Endothelial cell of umbilical vein (primary cell): ENCODE measurements around the gene SIAH3. TPM values are rescaled to one million over a fixed set of nuclear protein-coding genes. Genes with fewer than 3 reads are reported as not detected.

Experiments
- BruUV-seq: library from RNA; stranded (reverse); fragments of 400-500 nt; replicated peaks from 2 replicates; lab custom pipeline; 2021; lab: Mats Ljungman, UMichigan
- CTCF ChIA-PET: fragments of 300-600, 350-600 bp; sonication (Branson Sonifier 250); formaldehyde crosslinking; loops from one replicate; lab custom pipeline; 2021; ENCODE audit warnings: antibody characterized with exemption, inconsistent platforms; lab: Charles Lee
- POLR2A ChIA-PET: fragments of 300-600, 350-600 bp; sonication (Branson Sonifier 250); formaldehyde crosslinking; loops from one replicate; lab custom pipeline; 2021; ENCODE audit warnings: antibody characterized with exemption, inconsistent platforms; lab: Charles Lee
- DNase-seq: peaks from one replicate; pipeline ENCODE4 v3.0.0-alpha.2; 2011; ENCODE audit warnings: low read depth, low spot score
- FAIRE-seq: peaks from 2 replicates; lab custom pipeline; 2011; peaks lifted over from hg19 to GRCh38; lab: Jason Lieb, UNC
- H2AFZ ChIP-seq: 2 replicates; pipeline ENCODE4 v1.6.0; 2012; ENCODE audit warnings: low read depth, low read length, control low read depth, inconsistent platforms
- H3K27ac ChIP-seq: 2 replicates; pipeline ENCODE4 v1.5.1; 2011; ENCODE audit warnings: low read depth, mild to moderate bottlenecking, control low read depth, low read length, moderate library complexity; ENCODE audit not compliant: insufficient read depth
- H3K27me3 ChIP-seq, 2 experiments: 2 replicates each; pipeline versions ENCODE4 v1.6.0 to v1.6.1; 2011; ENCODE audit warnings: low read length in 2 of 2, mixed read lengths in 1 of 2; ENCODE audit not compliant: control insufficient read depth in 2 of 2, insufficient read depth in 2 of 2
- H3K36me3 ChIP-seq, 2 experiments: 2 replicates in 1 of 2; 3 replicates in 1 of 2; pipeline ENCODE4 v1.5.1; 2011; ENCODE audit warnings: low read length in 2 of 2, mild to moderate bottlenecking in 1 of 2, moderate library complexity in 1 of 2; ENCODE audit not compliant: control insufficient read depth in 2 of 2, insufficient read depth in 2 of 2; ENCODE audit errors: extremely low read depth in 1 of 2
- H3K4me1 ChIP-seq: 3 replicates; pipeline ENCODE4 v1.5.1; 2011; ENCODE audit warnings: mild to moderate bottlenecking, low read length; ENCODE audit not compliant: control insufficient read depth, insufficient read depth; ENCODE audit errors: extremely low read depth
- H3K4me2 ChIP-seq: 2 replicates; pipeline ENCODE4 v1.6.1; 2011; ENCODE audit warnings: low read length, control low read depth, mixed read lengths; ENCODE audit not compliant: insufficient read depth
- H3K4me3 ChIP-seq, 3 experiments: fragments of 200-600 bp in 1 of 3; sonication (generic), shearing (Covaris generic) in 1 of 3; replicated peaks in 1 of 3; 2 replicates each; pipeline ENCODE4 v1.5.1; 2011 to 2016; ENCODE audit warnings: control low read depth in 3 of 3, low read length in 3 of 3, mild to moderate bottlenecking in 2 of 3, inconsistent platforms in 1 of 3, low read depth in 1 of 3, moderate library complexity in 1 of 3; ENCODE audit not compliant: insufficient read depth in 1 of 3
- H3K79me2 ChIP-seq: 2 replicates; pipeline ENCODE4 v1.6.0; 2012; ENCODE audit warnings: low read length, inconsistent platforms; ENCODE audit not compliant: control insufficient read depth, insufficient read depth
- H3K9ac ChIP-seq: replicated peaks from 2 replicates; pipeline ENCODE3; 2011; ENCODE audit warnings: low read length, control low read depth; ENCODE audit not compliant: insufficient read depth; ENCODE audit errors: extremely low read depth
- H3K9me1 ChIP-seq: replicated peaks from 3 replicates; pipeline ENCODE4 v1.6.0; 2011; ENCODE audit warnings: mild to moderate bottlenecking, low read length; ENCODE audit not compliant: control insufficient read depth, insufficient read depth; ENCODE audit errors: extremely low read depth
- H3K9me3 ChIP-seq: replicated peaks from 2 replicates; pipeline ENCODE4 v1.5.1; 2012; ENCODE audit warnings: low read length, inconsistent platforms; ENCODE audit not compliant: control insufficient read depth, insufficient read depth
- H4K20me1 ChIP-seq: replicated peaks from 2 replicates; pipeline ENCODE3; 2011; ENCODE audit warnings: mild to moderate bottlenecking, low read length; ENCODE audit not compliant: control insufficient read depth, insufficient read depth; ENCODE audit errors: extremely low read depth
- EZH2 ChIP-seq: IDR thresholded peaks from 2 replicates; pipeline ENCODE4 v1.6.1; 2012; ENCODE audit warnings: borderline replicate concordance, low read depth, mild to moderate bottlenecking, moderate library complexity, low read length, inconsistent platforms; ENCODE audit not compliant: severe bottlenecking
- FOS ChIP-seq: IDR thresholded peaks from 2 replicates; pipeline ENCODE4 v1.6.1; 2011; ENCODE audit warnings: mild to moderate bottlenecking, low read length, moderate library complexity, borderline replicate concordance; ENCODE audit not compliant: insufficient read depth
- GATA2 ChIP-seq: IDR thresholded peaks from 2 replicates; pipeline ENCODE4 v1.7.0; 2011; ENCODE audit warnings: low read depth, mild to moderate bottlenecking, moderate library complexity, mixed read lengths, low read length; ENCODE audit not compliant: insufficient read length, insufficient read depth
- JUN ChIP-seq: IDR thresholded peaks from 2 replicates; pipeline ENCODE4 v1.6.1; 2011; ENCODE audit warnings: borderline replicate concordance, low read depth; ENCODE audit not compliant: insufficient read length, insufficient read depth
- MYC ChIP-seq: IDR thresholded peaks from one replicate; pipeline ENCODE4 v1.6.1; 2011; ENCODE audit warnings: mild to moderate bottlenecking, low read depth, low read length
- POLR2A ChIP-seq: IDR thresholded peaks from 2 replicates; pipeline ENCODE4 v1.6.1; 2012; ENCODE audit warnings: low read depth, mild to moderate bottlenecking, control low read depth, low read length
- POLR2AphosphoS5 ChIP-seq: IDR thresholded peaks from 2 replicates; pipeline ENCODE4 v1.6.1; 2012; ENCODE audit warnings: low read depth, mild to moderate bottlenecking, control low read depth, low read length, moderate library complexity; ENCODE audit not compliant: insufficient read depth
- dilution Hi-C: fragments of 300-500 bp; cut with MboI; formaldehyde crosslinking; loops from one replicate; pipeline ENCODE4 v1.15.0; 2019; ENCODE audit warnings: low sequenced_read_pairs; ENCODE audit not compliant: extremely low pct_ligation_motif_present
- intact Hi-C: fragments of 100-400 bp; cut with micrococcal nuclease; formaldehyde crosslinking; loops from one replicate; pipeline ENCODE4 v1.10.0; 2022
- polyA plus RNA-seq, 4 experiments: library from polyadenylated mRNA; depleted of rRNA in 3 of 4; stranded (reverse) in 3 of 4; unstranded in 1 of 4; fragments of >200 nt; gene quantifications; 2 replicates each; pipeline versions ENCODE4 v1.2.1 to v1.2.3, GENCODE V29; 2011 to 2012; ENCODE audit warnings: missing spikeins in 1 of 4
- total RNA-seq: library from RNA; stranded (reverse); gene quantifications from 2 replicates; pipeline ENCODE4 v1.2.3, GENCODE V29; 2021
- TF ChIP-seq, protein P1 (sequence below), 2 donors: IDR thresholded peaks; 1 replicate in 1 of 2; 2 replicates in 1 of 2; pipeline ENCODE4 v1.5.1; 2011; ENCODE audit warnings: low read length in 2 of 2, mild to moderate bottlenecking in 2 of 2, moderate library complexity in 2 of 2, control low read depth in 1 of 2, inconsistent platforms in 1 of 2, low read depth in 1 of 2; ENCODE audit not compliant: insufficient read depth in 1 of 2; ENCODE audit errors: extremely low read depth in 1 of 2
- TF ChIP-seq, protein P2 (sequence below): IDR thresholded peaks from 2 replicates; pipeline ENCODE4 v1.6.1; 2011; ENCODE audit not compliant: insufficient read depth, insufficient read length

Gene SIAH3
- total and polyA plus RNA-seq, 2 donors (not counting 3 experiments of a cell fraction or from before 2014, with no cell fraction given) = 0.03 TPM; not detected in 1

DNA sequence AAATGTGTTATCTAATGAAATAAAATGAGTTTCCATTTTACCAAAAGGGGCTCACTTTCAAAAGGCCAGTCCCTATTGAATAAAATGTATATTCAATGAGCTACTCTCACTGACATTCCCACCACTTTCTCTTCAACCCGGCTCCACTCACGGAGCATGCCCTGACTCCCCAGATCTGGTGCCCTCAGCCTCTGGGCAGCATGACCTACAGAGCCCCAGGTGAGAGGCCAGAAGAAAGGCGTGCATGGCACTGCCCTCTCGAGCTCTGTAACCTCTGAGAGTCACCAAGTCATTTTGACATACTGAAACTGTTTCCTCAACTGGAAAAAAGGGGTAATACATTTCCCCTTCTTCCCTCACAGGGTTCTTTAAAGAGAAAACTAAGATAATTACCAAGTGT is 25.2 kb upstream of the SIAH3 start:
- POLR2A ChIA-PET = no interaction called here
- no peak overlapping the region for H3K4me3 ChIP-seq
- H3K79me2 ChIP-seq = no peaks in the 10 kb centered on the region
- no peak for TF ChIP-seq GATA2
- TF ChIP-seq, protein P1, sequence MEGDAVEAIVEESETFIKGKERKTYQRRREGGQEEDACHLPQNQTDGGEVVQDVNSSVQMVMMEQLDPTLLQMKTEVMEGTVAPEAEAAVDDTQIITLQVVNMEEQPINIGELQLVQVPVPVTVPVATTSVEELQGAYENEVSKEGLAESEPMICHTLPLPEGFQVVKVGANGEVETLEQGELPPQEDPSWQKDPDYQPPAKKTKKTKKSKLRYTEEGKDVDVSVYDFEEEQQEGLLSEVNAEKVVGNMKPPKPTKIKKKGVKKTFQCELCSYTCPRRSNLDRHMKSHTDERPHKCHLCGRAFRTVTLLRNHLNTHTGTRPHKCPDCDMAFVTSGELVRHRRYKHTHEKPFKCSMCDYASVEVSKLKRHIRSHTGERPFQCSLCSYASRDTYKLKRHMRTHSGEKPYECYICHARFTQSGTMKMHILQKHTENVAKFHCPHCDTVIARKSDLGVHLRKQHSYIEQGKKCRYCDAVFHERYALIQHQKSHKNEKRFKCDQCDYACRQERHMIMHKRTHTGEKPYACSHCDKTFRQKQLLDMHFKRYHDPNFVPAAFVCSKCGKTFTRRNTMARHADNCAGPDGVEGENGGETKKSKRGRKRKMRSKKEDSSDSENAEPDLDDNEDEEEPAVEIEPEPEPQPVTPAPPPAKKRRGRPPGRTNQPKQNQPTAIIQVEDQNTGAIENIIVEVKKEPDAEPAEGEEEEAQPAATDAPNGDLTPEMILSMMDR (IDR thresholded peaks at IDR 0.05; ENCODE audit: extremely low read depth in 1 of 2, insufficient read depth in 1 of 2, low read depth in 1 of 2, low read length in 2 of 2) = no peak
- TF ChIP-seq POLR2AphosphoS5 = no peak
- TF ChIP-seq MYC = no peak
- no peak for TF ChIP-seq FOS
- no peak for TF ChIP-seq JUN
- no peak for TF ChIP-seq EZH2
- TF ChIP-seq POLR2A = no peak
- TF ChIP-seq, protein P2, sequence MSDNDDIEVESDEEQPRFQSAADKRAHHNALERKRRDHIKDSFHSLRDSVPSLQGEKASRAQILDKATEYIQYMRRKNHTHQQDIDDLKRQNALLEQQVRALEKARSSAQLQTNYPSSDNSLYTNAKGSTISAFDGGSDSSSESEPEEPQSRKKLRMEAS = no peak
- H3K9me3 ChIP-seq = no peaks in the 10 kb centered on the region
- no peak overlapping the region for H2AFZ ChIP-seq
- H3K9me1 ChIP-seq = no peaks in the 10 kb centered on the region
- no peaks in the 10 kb centered on the region for H3K36me3 ChIP-seq
- dilution Hi-C loops (no loop called here), intact Hi-C loops (loop anchor here (5.0 kb wide), 1 partner anchor 69 kb away; no protein-coding TSS in a partner anchor)
- H3K9ac ChIP-seq = no peak overlapping the region
- no peaks in the 10 kb centered on the region for H4K20me1 ChIP-seq
- BruUV-seq = no TSS peak
- H3K4me2 ChIP-seq = no peak overlapping the region
- H3K27me3 ChIP-seq = peaks cover 5 to 8% of the 10 kb centered on the region in 2 experiments
- peaks cover 8% of the 10 kb centered on the region for H3K4me1 ChIP-seq
- H3K27ac ChIP-seq = no peak overlapping the region
- FAIRE-seq (no peak), DNase-seq (no peak)
- CTCF ChIA-PET = no interaction called here
